Epithelial cell of proximal tubule (primary cell): ENCODE results near the gene MLYCD. TPM values are rescaled to one million over a fixed set of nuclear protein-coding genes. Genes with fewer than 3 reads are reported as not detected.

Experiments
- DNase-seq: peaks from one replicate; pipeline ENCODE4 v3.0.0-alpha.2; 2011; ENCODE audit warnings: low read depth
- H3K4me3 ChIP-seq: 2 replicates; pipeline ENCODE4 v1.5.1; 2011; ENCODE audit warnings: low read depth, mild to moderate bottlenecking, low read length
- CTCF ChIP-seq: conservative IDR thresholded peaks from 2 replicates; pipeline ENCODE4 v1.5.1; 2012; ENCODE audit warnings: low read depth, mild to moderate bottlenecking, low read length
- total RNA-seq: library from RNA; depleted of rRNA; stranded (reverse); fragments of >200 nt; gene quantifications from 2 replicates; pipeline ENCODE4 v1.2.3, GENCODE V29; 2015

Gene MLYCD
- total RNA-seq, 1 donor from 2014 or later = 2.9 TPM

- TF ChIP-seq CTCF = no peak
- DNase-seq = no peak
- no peak overlapping the region for H3K4me3 ChIP-seq
Measured at GRCh38 chr16:83914091-83914710, 15.3 kb downstream of the MLYCD start.

- DNase-seq = no peak
- no peak for TF ChIP-seq CTCF
- H3K4me3 ChIP-seq = no peak overlapping the region
Measured at GRCh38 chr16:83915081-83915480, 16.2 kb downstream of the MLYCD start.

DNA sequence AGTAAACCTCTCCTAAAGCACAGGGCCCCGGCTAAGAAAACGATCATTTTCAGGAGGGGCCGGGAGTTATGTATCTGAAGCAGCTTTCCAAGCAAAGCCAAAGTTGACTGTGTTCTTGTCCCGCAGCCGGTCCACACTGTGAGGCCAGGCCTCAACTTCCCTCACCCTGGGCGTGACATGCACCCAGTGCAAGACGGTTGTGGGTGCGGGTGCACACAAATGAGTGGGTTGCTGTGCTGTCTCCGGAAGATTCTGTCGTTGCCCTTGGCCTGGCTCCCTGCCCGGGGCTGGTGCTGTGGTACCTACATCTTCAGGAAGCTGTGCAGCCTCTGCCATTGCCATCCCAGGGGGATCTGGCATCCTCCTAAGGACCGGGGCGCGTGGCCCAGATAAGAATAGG, 16.6 kb downstream of the MLYCD start:
- no peak for TF ChIP-seq CTCF
- no peak for DNase-seq
- H3K4me3 ChIP-seq = no peak overlapping the region

- DNase-seq = no peak
- no peak for TF ChIP-seq CTCF
- no peak overlapping the region for H3K4me3 ChIP-seq
Measured at GRCh38 chr16:83917152-83918120, 18.5 kb downstream of the MLYCD start.

DNA sequence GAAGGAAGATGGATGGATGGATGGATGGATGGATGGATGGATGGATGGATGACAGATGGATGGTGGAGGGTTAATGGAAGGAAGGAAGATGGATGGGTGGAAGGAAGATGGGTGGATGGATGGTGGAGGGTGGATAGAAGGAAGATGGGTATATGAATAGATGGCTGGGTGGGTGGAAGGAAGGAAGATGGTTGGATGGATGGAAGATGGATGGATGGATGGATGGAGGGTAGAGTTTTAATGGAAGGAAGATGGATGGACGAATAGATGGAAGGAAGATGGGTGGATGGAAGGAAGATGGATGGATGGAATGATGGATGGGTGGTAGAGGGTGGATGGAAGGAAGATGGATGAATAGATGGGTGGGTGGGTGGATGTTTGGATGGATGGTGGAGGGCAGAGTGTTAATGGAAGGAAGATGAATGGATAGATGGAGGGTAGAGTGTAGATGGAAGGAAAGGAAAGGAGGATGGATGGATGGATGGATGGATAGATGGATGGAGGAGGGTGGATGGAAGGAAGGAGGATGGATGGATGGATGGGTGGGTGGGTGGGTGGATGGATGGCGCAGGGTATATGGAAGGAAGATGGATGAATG, 22.1 kb downstream of the MLYCD start:
- no peak for DNase-seq
- no peak for TF ChIP-seq CTCF
- no peak overlapping the region for H3K4me3 ChIP-seq

DNA sequence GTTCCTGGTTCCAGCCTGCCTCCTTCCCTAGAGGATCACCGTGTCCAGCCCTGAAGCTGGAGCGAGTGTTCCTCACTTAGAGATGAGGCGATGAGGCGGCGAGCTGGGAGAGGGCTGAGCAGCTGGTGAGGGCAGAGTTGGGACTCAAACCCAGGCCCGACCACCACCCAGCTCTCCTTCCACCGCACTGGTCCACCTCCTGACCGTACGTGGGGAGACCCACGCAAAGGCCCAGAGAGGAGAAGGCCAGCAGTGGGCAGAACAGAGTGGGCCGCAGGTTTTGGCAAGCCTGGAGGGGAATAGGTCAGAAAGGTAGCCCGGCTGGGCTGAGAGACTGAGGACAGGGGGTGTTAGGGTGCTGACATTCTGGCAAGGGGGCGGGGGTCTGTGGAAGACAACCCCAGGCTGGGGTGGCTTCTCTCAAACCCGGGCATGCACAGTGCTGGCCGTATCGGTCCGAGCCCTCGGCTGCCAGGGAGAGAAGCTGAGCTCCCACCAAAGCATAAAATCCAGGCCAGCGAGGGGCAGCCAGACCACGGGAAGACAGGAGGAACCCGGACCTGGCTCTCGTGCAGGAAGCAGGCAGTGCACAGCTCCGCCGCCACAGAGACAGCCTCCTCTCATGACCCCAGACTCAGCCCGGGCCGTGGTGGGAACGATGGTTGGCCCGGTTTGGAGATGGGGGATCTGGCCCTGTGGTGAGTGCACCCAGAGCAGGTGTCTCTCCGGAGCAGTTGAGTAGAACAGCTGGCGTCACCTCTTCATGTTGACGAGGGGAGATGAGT, 24.9 kb downstream of the MLYCD start:
- no peak overlapping the region for H3K4me3 ChIP-seq
- no peak for DNase-seq
- TF ChIP-seq CTCF = no peak
